MCF 10A (cell line): Measurements from ENCODE around the gene LRRK1. TPM values are rescaled to one million over a fixed set of nuclear protein-coding genes. Genes with fewer than 3 reads are reported as not detected.

ENCODE experiments used
- BruUV-seq: library from RNA; stranded (reverse); fragments of 400-500 nt; replicated peaks from 2 replicates; lab custom pipeline; 2021; lab: Mats Ljungman, UMichigan
- CTCF ChIA-PET: fragments of 300-600 bp; sonication (Branson Sonifier 250); formaldehyde crosslinking; extraction: SDS; loops from one replicate; lab custom pipeline; 2021; ENCODE audit warnings: antibody characterized with exemption, inconsistent platforms; lab: Yijun Ruan, JAX
- POLR2A ChIA-PET: fragments of 300-600, 350-650 bp; sonication (Branson Sonifier 250); formaldehyde crosslinking; extraction: SDS; loops from one replicate; lab custom pipeline; 2020; ENCODE audit warnings: antibody characterized with exemption, inconsistent platforms; lab: Yijun Ruan, JAX
- DNase-seq: peaks from one replicate; pipeline ENCODE4 v3.0.0-alpha.2; 2018; ENCODE audit not compliant: unreplicated experiment
- H3K27ac Mint-ChIP-seq: one replicate; pipeline ENCODE4 v1.8.0; 2022; ENCODE audit warnings: mild to moderate bottlenecking, low read depth, mixed read lengths; ENCODE audit not compliant: unreplicated experiment
- H3K27me3 Mint-ChIP-seq: one replicate; pipeline ENCODE4 v1.8.0; 2022; ENCODE audit warnings: mixed read lengths; ENCODE audit not compliant: insufficient read depth, unreplicated experiment
- H3K36me3 Mint-ChIP-seq: one replicate; pipeline ENCODE4 v1.8.0; 2022; ENCODE audit warnings: mild to moderate bottlenecking, moderate library complexity, mixed read lengths; ENCODE audit not compliant: insufficient read depth, unreplicated experiment
- H3K4me1 Mint-ChIP-seq: one replicate; pipeline ENCODE4 v1.8.0; 2022; ENCODE audit warnings: mixed read lengths; ENCODE audit not compliant: insufficient read depth, unreplicated experiment
- H3K4me3 Mint-ChIP-seq: one replicate; pipeline ENCODE4 v1.8.0; 2022; ENCODE audit warnings: mild to moderate bottlenecking, moderate library complexity, mixed read lengths; ENCODE audit not compliant: unreplicated experiment
- H3K9me3 Mint-ChIP-seq: one replicate; pipeline ENCODE4 v1.8.0; 2022; ENCODE audit warnings: mixed read lengths; ENCODE audit not compliant: unreplicated experiment
- intact Hi-C: fragments of 100-400 bp; cut with micrococcal nuclease; formaldehyde crosslinking; loops from 2 replicates; pipeline ENCODE4 v1.14.1; 2022
- total RNA-seq: library from RNA; stranded (reverse); gene quantifications from 2 replicates; pipeline ENCODE4 v1.2.3, GENCODE V29; 2022
- TF ChIP-seq, protein P1 (sequence below): fragments of 200-600 bp; IDR thresholded peaks from one replicate; pipeline ENCODE4 v1.8.0; 2022; ENCODE audit warnings: antibody characterized with exemption, mild to moderate bottlenecking; ENCODE audit not compliant: unreplicated experiment

Gene LRRK1
- total RNA-seq, 1 experiment from 2014 or later, result 15.4 TPM

DNA sequence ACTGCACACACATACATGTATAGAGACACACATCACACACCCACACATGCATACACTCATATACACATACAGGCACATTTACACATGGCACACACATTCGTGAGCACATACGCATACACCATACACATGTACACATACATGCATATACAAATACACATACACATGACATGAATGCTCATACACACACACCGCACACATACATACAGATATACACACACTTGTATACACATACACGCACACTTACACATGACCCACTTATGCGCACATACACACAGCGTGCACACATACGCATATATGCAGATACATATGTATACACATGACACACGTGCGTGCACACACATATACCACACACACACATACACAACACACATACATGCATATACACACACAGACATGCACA lies 162.7 kb downstream of the LRRK1 start:
- intact Hi-C loops, result no loop called here
- no peak overlapping the region for H3K4me3 Mint-ChIP-seq
- TF ChIP-seq, protein P1, sequence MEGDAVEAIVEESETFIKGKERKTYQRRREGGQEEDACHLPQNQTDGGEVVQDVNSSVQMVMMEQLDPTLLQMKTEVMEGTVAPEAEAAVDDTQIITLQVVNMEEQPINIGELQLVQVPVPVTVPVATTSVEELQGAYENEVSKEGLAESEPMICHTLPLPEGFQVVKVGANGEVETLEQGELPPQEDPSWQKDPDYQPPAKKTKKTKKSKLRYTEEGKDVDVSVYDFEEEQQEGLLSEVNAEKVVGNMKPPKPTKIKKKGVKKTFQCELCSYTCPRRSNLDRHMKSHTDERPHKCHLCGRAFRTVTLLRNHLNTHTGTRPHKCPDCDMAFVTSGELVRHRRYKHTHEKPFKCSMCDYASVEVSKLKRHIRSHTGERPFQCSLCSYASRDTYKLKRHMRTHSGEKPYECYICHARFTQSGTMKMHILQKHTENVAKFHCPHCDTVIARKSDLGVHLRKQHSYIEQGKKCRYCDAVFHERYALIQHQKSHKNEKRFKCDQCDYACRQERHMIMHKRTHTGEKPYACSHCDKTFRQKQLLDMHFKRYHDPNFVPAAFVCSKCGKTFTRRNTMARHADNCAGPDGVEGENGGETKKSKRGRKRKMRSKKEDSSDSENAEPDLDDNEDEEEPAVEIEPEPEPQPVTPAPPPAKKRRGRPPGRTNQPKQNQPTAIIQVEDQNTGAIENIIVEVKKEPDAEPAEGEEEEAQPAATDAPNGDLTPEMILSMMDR, result no peak
- no peak for DNase-seq
- no peaks in the 10 kb centered on the region for H3K9me3 Mint-ChIP-seq
- no peaks in the 10 kb centered on the region for H3K4me1 Mint-ChIP-seq
- CTCF ChIA-PET, result interaction anchor here (1.3 to 7.1 kb wide), 2 partner anchors 11 to 175 kb away, joined by 3 to 62 read pairs; no protein-coding TSS in a partner anchor
- H3K36me3 Mint-ChIP-seq, result no peaks in the 10 kb centered on the region
- no peaks in the 10 kb centered on the region for H3K27me3 Mint-ChIP-seq
- POLR2A ChIA-PET, result no interaction called here
- no peak overlapping the region for H3K27ac Mint-ChIP-seq
- BruUV-seq, result no TSS peak

DNA sequence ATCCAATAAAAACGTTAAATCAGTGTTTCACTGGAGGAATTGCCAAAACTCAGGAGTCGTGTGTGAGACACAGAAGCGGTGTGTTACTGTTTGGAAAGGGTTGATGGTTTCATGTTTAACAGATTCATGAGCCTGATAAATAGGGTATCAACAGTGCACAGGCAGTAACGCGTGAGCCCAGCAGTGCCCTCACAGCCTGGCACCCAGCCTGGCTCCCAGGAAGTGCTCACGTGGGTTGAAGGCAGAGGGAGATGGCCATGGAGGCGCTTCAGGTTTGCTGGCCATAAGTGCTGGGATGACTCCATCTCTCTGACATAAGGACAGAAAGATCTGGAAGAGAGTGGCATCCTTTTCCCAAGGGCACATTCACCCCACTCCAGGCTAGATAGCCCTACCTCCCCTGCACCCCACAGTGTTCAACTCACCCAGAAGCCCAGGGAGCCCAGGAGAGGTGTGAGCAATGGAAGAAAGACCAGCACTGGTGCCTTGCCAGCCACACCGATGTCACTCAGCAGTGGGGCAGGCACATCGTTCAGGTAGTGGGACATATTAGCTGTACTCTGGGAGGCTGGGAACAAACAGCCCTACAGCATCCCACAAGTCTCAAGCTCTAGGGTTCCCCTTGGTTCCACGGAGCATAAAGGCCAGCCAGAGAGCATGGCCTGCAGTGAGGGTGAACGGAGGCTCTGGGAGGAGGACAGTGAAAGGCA lies 164.3 kb downstream of the LRRK1 start:
- CTCF ChIA-PET, result interaction anchor here (0.7 to 7.1 kb wide), 4 partner anchors 10 to 180 kb away, joined by 3 to 62 read pairs (median 4); no protein-coding TSS in a partner anchor
- no TSS peak for BruUV-seq

DNA sequence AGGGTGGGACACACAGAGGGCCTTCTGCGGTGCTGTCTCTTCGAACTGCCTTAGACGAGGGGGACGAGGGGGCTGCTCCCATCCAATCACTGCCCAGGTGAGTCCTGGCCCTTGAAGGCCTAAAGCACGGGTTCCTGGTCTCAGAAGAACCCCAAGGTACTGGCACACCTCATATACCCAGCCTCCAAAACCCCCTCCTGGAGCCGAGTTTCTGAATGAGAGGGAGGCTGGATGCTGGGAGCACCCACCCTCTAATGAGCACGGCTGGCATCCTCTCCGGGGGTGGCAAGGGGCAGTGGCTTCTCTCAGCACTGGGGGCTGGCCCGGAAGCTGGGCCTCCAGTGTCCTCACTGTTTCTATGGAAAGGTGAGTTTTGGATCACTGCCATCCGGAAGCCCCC lies 165.6 kb downstream of the LRRK1 start:
- H3K27ac Mint-ChIP-seq, result no peak overlapping the region
- H3K4me1 Mint-ChIP-seq, result no peaks in the 10 kb centered on the region
- intact Hi-C loops, result loop anchor here (5.0 kb wide), 1 partner anchor 68 kb away; no protein-coding TSS in a partner anchor
- DNase-seq, result no peak
- no peaks in the 10 kb centered on the region for H3K9me3 Mint-ChIP-seq
- POLR2A ChIA-PET, result no interaction called here
- BruUV-seq, result no TSS peak
- TF ChIP-seq, protein P1, result no peak
- no peak overlapping the region for H3K4me3 Mint-ChIP-seq
- no peaks in the 10 kb centered on the region for H3K36me3 Mint-ChIP-seq
- CTCF ChIA-PET, result interaction anchor here (0.7 to 7.1 kb wide), 4 partner anchors 68 to 183 kb away, joined by 3 to 62 read pairs (median 4); no protein-coding TSS in a partner anchor
- H3K27me3 Mint-ChIP-seq, result no peaks in the 10 kb centered on the region

More for the DNA sequence above, 164.3 kb downstream of the LRRK1 start:
- intact Hi-C loops, result no loop called here
- H3K27ac Mint-ChIP-seq, result no peak overlapping the region
- H3K4me3 Mint-ChIP-seq, result no peak overlapping the region
- no peaks in the 10 kb centered on the region for H3K9me3 Mint-ChIP-seq
- DNase-seq, result no peak
- no peaks in the 10 kb centered on the region for H3K4me1 Mint-ChIP-seq
- TF ChIP-seq, protein P1, result no peak
- POLR2A ChIA-PET, result interaction anchor here (1.1 kb wide), 1 partner anchor 168 kb away, joined by 3 read pairs; no protein-coding TSS in a partner anchor
- H3K36me3 Mint-ChIP-seq, result no peaks in the 10 kb centered on the region
- no peaks in the 10 kb centered on the region for H3K27me3 Mint-ChIP-seq

DNA sequence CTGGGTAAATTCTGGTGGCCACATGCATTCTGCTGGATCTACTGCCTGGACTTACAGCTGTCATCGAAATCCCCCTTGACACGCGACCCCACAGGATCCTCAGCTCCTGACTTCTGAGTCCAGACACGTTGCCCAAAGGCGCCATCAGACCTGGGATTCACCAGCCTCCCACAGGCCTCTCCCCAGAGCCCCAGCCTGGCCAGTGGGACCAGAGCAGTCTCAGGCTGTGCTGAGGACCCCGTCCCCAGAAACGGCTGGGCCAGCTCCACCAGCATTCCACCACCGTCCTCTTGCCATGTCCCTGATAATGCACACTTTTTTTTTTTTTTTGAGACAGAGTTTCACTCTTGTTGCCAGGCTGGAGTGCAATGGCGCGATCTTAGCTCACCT lies 166.1 kb downstream of the LRRK1 start:
- TF ChIP-seq, protein P1, result no peak
- no peaks in the 10 kb centered on the region for H3K27me3 Mint-ChIP-seq
- ChIA-PET POLR2A (interaction anchor here (1.3 kb wide), 1 partner anchor 167 kb away, joined by 4 read pairs; the partner anchor contains the start of gene CHSY1), CTCF (interaction anchor here (0.6 to 7.1 kb wide), 5 partner anchors 69 to 182 kb away, joined by 3 to 62 read pairs (median 4); no protein-coding TSS in a partner anchor)
- H3K9me3 Mint-ChIP-seq, result no peaks in the 10 kb centered on the region
- no peak overlapping the region for H3K27ac Mint-ChIP-seq
- intact Hi-C loops, result loop anchor here (5.0 kb wide), 1 partner anchor 68 kb away; no protein-coding TSS in a partner anchor
- no peaks in the 10 kb centered on the region for H3K4me1 Mint-ChIP-seq
- H3K36me3 Mint-ChIP-seq, result no peaks in the 10 kb centered on the region
- no peak overlapping the region for H3K4me3 Mint-ChIP-seq
- no TSS peak for BruUV-seq
- no peak for DNase-seq
